GM18873 (cell line): ENCODE measurements around the gene SLC45A1.

Experiments
- ATAC-seq: cut with Tn5 transposase; IDR thresholded peaks from one replicate; pipeline ENCODE4 v1.9.1; 2021; ENCODE audit warnings: mild to moderate bottlenecking, moderate library complexity, moderate number of reproducible peaks; ENCODE audit not compliant: unreplicated experiment, low FRiP score

SLC45A1 gene

GRCh38 chr1:8381618-8382017 lies 63.7 kb downstream of the SLC45A1 start:
- no peak for ATAC-seq

- ATAC-seq: no peak
Measured at GRCh38 chr1:8382051-8382505, 64.2 kb downstream of the SLC45A1 start.

GRCh38 chr1:8382608-8383505 lies 64.9 kb downstream of the SLC45A1 start:
- ATAC-seq: no peak

GRCh38 chr1:8384088-8384487 lies 66.2 kb downstream of the SLC45A1 start:
- ATAC-seq: no peak

- ATAC-seq: no peak
Measured at GRCh38 chr1:8384577-8384976, 66.7 kb downstream of the SLC45A1 start.

GRCh38 chr1:8386247-8386646 lies 68.3 kb downstream of the SLC45A1 start:
- no peak for ATAC-seq

GRCh38 chr1:8388732-8389562 lies 71.0 kb downstream of the SLC45A1 start:
- ATAC-seq: no peak

GRCh38 chr1:8389958-8390535 lies 72.1 kb downstream of the SLC45A1 start:
- ATAC-seq: no peak

GRCh38 chr1:8390707-8391106 lies 72.8 kb downstream of the SLC45A1 start:
- no peak for ATAC-seq

- no peak for ATAC-seq
Measured at GRCh38 chr1:8392522-8392921, 74.6 kb downstream of the SLC45A1 start.
